Medulla oblongata (tissue), 1 donor: Measurements from ENCODE around the gene MYOM3.
"Not testable (repeated sequence)": the region's sequence is repeated elsewhere in the genome, so short reads cannot be mapped to it uniquely, and the experiment has no call there.

ENCODE experiments used
- DNase-seq: peaks from one replicate; pipeline ENCODE4 v3.0.0-alpha.2; 2015; ENCODE audit errors: extremely low spot score

Gene MYOM3

DNA sequence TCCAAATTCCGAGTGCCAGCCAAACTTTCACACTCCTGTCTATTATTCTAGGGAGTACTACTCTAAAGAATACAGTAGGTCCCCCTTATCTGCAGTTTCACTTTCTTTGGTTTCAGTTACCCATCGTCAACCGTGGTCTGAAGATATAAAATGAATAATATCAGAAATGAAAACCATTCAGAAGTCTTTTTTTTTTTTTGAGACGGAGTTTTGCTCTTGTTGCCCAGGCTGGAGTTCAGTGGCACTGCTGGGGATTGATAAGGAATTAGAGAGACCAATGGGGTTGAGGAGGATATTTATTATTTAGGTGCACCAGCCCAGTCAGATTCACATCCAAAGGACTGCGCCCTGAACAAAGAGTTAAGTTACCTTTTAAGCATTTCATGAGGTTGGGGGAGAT is 79.0 kb downstream of the MYOM3 start:
- no peak for DNase-seq

DNA sequence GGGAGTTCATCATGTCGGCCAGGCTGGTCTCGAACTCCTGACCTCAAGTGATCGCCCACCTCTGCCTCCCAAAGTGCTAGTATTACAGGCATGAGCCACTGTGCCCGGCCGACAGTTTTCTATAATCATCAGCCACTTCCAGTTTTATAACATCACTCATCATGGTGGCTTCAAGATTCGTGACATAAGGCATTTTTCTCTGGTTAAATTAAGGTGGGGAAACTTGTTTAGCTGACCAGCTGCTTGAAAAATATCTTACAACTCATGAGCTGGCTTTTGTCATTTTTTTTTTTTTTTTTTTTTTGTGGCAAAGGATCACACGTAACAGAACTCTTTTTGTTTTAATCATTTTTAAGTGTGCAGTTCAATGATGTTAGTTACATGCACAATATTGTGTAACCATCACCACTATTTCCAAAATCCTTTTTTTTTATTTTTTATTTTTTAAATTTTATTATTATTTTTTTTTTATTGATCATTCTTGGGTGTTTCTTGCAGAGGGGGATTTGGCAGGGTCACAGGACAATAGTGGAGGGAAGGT is 80.9 kb downstream of the MYOM3 start:
- DNase-seq: not testable (repeated sequence)

DNA sequence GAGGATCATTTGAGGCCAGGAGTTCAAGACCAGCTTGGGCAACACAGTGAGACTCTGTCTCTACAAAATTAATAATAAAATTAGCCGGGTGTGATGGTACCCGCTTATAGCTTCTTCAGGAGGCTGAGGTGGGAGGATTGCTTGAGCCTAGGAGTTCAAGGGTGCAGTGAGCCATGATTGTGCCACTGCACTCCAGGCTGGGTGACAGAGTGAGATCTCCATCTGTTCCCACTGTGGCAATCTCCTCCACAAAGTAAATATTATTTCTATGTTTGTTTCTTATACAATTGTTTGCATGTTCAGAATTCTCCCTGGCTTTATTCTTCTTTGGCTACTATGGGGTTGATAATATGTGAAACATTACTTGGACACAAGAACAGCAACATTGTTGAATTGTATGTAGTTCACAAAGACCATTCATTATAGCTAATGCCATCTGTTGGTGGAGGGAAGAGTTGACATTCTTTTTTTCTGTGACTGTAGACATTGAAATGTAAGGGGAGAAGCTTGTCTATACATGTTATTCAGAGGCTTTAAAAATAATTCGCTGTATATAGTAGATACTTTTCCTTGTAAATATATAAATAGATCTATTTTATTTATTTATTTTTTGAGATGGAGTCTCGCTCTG is 84.0 kb downstream of the MYOM3 start:
- peak; percentile 49 for DNase-seq

DNA sequence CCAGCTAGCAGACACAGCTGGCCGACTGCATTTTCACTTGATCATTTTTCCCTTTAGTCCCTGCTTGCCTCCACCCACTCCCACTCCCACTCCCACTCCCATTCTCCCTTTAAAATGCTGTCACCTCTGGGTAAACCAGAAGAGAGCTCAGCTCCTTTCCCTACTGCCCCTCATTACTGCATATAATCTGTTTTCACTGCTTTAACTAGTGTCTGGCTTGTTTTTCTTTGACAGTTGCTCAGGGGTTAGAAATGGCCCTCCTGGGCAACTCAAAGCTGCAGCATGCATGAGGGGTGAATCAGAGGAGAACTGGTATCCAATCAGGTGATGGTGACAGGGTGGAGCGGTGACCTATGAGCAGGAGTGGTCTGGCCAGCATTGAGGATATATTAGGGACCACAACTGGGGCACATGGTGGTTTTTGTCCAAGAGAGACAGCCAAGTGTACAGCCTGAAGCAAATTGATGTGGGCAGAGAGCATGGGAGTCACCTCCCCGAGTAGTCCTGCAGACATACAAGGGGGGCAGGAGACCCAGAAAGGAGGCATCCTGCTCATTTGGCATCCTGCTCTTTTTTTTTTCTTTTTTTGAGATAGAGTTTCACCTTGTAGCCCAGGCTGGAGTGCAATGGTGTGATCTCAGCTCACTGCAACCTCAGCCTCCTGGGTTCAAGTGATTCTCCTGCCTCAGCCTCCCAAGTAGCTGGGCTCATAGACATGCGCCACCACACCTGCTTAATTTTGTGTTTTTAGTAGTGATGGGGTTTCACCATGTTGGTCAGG is 89.2 kb downstream of the MYOM3 start:
- no peak for DNase-seq

GRCh38 chr1:24021403-24022266 is 90.3 kb downstream of the MYOM3 start:
- DNase-seq: no peak

DNA sequence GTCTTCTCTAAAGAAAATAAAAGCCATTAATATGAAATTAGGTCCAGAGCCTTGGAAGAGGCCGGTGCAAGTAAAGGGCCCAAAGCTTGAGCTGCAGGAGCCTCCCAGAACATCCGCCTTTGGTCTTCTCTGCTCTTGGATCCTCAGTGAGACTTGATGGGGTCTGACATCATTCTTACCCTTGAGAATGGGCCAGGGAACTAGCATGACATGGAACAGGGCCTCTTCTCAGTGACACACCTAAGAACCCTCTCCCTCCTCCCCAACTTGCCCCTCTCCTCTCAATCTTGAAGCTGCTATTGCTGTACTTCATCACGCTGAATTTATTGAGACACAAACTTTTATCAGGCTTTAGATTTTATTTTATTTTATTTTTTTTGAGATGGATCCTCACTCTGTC is 91.5 kb downstream of the MYOM3 start:
- DNase-seq: no peak

GRCh38 chr1:24020025-24020424 is 91.9 kb downstream of the MYOM3 start:
- DNase-seq: no peak

- DNase-seq: peak; percentile 60
Observed at GRCh38 chr1:24018611-24019580, 93.0 kb downstream of the MYOM3 start.

DNA sequence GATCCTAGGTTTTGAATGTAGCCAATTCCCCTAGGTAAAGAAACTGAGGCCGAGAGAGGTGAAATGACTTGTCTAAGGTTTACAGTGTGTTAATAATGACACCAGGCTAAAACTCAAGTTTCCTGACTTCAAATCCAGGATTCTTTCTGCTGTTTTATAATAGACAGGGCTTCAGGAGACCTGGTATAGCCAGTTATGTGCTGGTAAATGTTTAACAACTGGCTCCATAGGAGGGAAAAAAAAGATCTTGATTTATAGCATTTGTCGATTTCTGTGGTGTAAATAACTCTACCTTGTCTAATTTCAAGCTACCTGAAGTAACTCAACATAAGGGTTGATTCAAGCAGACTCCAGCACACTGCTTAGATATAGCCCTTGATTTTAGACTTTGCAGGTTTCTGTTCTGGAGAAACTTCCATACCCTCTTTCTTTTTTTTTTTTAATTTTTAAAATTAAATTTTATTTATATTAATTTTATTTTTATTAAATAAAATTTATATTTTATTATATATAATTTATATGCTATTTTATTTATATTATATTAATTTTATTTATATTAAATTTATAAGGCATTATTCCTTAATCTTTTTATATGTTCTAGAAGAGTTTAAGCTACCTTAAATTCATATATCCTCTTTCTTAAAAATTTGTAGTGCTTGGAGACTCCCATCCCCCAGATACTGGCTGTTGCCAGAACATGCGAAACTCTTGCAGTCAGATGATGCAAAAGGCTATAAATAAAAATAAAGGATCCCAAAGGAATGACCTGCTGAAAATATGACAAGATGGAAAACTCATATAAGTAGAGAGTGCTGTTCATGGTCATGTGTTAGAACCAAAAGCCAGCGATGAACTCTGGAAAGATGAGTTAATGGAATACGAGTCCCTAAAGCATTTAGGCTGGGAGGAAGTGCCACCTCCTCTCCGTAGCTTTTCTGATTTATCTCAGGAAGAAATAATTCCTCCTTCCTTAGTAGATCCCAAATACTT is 96.4 kb downstream of the MYOM3 start:
- DNase-seq: no peak

DNA sequence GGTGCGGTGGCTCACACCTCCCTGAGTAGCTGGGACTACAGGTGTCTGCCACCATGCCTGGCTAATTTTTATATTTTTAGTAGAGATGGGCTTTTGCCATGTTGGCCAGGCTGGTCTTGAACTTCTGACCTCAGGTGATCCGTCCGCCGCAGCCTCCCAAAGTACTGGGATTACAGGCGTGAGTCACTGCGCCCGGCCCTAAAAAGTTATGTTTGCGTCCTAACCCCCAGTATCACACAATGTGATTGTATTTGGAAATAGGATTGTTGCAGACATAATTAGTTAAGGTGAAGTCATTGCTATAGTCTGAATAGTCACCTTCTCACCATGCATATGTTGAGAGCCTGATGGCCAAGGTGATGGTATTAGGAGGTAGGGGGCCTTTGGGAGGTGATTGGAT is 99.1 kb downstream of the MYOM3 start:
- DNase-seq: not testable (repeated sequence)

DNA sequence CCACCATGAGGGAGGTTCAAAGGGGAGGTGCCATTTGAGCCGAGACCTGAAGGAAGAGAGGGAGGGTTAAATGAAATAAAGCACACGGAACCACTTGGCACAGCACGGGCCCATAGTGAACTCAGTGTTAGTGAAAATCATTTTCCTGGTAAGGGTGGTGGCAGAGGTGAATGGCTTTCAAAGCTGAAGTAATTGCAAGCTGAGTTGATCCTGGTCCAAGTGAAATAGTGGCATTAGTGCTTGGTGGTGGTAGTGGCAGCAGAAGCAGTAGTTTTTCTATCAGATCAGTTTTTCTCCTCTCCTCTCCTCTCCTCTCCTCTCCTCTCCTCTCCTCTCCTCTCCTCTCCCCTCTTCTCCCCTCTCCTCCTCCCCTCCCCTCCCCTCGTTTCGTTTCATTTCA is 101.3 kb downstream of the MYOM3 start:
- no peak for DNase-seq

- DNase-seq: no peak
Observed at GRCh38 chr1:24009406-24009805, 102.5 kb downstream of the MYOM3 start.

DNA sequence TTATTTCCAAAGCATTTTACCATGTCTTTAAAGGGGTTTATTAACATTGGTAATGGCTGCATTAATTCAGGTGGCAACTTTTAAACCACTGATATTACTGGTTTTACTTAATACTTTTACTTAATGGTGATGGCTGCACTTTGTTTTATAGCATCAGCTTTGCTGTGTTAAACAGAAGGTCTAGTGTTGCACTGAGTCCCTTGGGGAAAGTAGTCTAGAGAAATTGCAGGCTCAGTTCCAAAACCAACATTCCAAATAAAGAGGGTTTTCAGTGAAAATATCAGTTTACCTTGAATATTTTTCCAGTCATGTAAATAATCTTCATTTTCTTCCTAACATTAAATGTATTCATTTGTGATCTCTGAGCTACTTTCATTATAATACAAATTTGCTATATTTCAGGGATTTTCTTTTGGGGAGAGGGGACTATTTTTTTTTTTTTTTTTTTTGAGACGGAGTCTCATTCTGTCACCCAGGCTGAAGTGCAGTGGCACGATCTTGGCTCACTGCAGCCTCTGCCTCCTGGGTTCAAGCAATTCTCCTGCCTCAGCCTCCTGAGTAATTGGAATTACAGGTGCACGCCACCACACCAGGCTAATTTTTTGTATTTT is 103.3 kb downstream of the MYOM3 start:
- not testable (repeated sequence) for DNase-seq

DNA sequence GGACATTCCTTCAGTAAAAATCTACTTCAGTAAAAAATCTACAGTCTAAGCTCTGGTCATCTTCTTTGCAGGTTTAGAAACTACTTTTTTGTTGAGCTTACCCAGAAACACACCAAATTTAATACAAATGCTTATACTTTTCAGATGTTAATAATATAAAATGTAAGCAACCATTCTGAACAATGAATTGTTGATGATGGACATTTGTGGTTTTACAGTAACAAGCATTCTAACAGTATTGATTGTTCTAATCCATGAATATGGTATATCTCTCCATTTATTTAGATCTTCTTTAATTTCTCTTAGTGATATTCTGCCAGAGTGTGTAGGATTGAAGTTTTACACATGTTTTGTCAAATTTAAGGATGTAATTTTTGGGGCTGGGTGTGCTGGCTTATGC is 104.9 kb downstream of the MYOM3 start:
- DNase-seq: no peak
